IMR-90 (cell line): Measurements from ENCODE around the gene VHLL.

Source experiments
- BHLHE40 ChIP-seq: fragments of 150-350 bp; IDR thresholded peaks from 2 replicates; pipeline ENCODE4 v1.6.1; 2016; ENCODE audit warnings: mild to moderate bottlenecking, low read depth, low read length
- FOS ChIP-seq: fragments of 150-350 bp; IDR thresholded peaks from 2 replicates; pipeline ENCODE4 v1.6.1; 2016; ENCODE audit warnings: low read depth, low read length
- MAZ ChIP-seq: IDR thresholded peaks from 2 replicates; pipeline ENCODE4 v1.6.1; 2012; ENCODE audit warnings: low read depth, mild to moderate bottlenecking, low read length, improper control_type of control experiment, moderate library complexity, borderline replicate concordance
- MXI1 ChIP-seq: IDR thresholded peaks from 2 replicates; pipeline ENCODE4 v1.6.1; 2012; ENCODE audit warnings: low read depth, mild to moderate bottlenecking, low read length, moderate library complexity, borderline replicate concordance
- POLR2A ChIP-seq: IDR thresholded peaks from 2 replicates; pipeline ENCODE4 v1.6.1; 2012; ENCODE audit warnings: mild to moderate bottlenecking, low read depth, low read length
- RCOR1 ChIP-seq: IDR thresholded peaks from 2 replicates; pipeline ENCODE4 v1.6.1; 2012; ENCODE audit warnings: mild to moderate bottlenecking, low read length, improper control_type of control experiment; ENCODE audit not compliant: insufficient replicate concordance
- RFX5 ChIP-seq: IDR thresholded peaks from 2 replicates; pipeline ENCODE4 v1.8.0; 2012; ENCODE audit warnings: low read depth, mild to moderate bottlenecking, low read length, moderate library complexity
- SMC3 ChIP-seq: fragments of 150-350 bp; IDR thresholded peaks from 2 replicates; pipeline ENCODE4 v1.6.1; 2016; ENCODE audit warnings: low read depth, mild to moderate bottlenecking, antibody characterized with exemption, low read length, moderate library complexity
- TF ChIP-seq, protein P1 (sequence below): conservative IDR thresholded peaks from 2 replicates; pipeline ENCODE4 v1.5.1; 2012; ENCODE audit warnings: mild to moderate bottlenecking, low read depth, low read length, improper control_type of control experiment
- TF ChIP-seq, protein P2 (sequence below): fragments of 150-350 bp; IDR thresholded peaks from 2 replicates; pipeline ENCODE4 v1.6.1; 2017; ENCODE audit warnings: mild to moderate bottlenecking, antibody characterized with exemption, low read length, low read depth

DNA sequence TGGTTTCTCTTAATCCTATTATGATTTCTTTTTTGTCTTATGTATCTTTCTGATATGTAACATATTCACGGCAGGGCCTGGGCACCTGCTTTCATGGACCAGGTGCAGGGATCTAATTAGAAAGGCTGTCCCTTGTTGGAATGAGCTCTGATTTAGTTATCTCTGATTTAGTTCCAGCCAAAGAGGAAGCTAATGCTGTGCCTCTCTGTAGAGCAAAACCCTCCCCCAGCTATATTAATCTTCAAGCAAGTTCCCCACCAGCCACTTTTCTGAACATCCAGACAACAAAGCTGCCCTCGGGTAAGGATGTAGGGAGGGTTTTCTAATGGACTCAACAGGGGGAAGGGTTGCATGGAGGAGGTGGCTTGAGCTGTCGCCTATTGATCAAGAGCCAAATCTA, 45.3 kb upstream of the VHLL start:
- no peak for TF ChIP-seq MAZ
- no peak for TF ChIP-seq POLR2A
- TF ChIP-seq, protein P1, sequence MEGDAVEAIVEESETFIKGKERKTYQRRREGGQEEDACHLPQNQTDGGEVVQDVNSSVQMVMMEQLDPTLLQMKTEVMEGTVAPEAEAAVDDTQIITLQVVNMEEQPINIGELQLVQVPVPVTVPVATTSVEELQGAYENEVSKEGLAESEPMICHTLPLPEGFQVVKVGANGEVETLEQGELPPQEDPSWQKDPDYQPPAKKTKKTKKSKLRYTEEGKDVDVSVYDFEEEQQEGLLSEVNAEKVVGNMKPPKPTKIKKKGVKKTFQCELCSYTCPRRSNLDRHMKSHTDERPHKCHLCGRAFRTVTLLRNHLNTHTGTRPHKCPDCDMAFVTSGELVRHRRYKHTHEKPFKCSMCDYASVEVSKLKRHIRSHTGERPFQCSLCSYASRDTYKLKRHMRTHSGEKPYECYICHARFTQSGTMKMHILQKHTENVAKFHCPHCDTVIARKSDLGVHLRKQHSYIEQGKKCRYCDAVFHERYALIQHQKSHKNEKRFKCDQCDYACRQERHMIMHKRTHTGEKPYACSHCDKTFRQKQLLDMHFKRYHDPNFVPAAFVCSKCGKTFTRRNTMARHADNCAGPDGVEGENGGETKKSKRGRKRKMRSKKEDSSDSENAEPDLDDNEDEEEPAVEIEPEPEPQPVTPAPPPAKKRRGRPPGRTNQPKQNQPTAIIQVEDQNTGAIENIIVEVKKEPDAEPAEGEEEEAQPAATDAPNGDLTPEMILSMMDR, result no peak
- TF ChIP-seq, protein P2, sequence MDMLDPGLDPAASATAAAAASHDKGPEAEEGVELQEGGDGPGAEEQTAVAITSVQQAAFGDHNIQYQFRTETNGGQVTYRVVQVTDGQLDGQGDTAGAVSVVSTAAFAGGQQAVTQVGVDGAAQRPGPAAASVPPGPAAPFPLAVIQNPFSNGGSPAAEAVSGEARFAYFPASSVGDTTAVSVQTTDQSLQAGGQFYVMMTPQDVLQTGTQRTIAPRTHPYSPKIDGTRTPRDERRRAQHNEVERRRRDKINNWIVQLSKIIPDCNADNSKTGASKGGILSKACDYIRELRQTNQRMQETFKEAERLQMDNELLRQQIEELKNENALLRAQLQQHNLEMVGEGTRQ, result no peak
- no peak for TF ChIP-seq BHLHE40
- no peak for TF ChIP-seq RFX5
- TF ChIP-seq RCOR1, result no peak
- no peak for TF ChIP-seq FOS
- TF ChIP-seq SMC3, result no peak
- TF ChIP-seq MXI1, result no peak
